LoVo (cell line): ENCODE data around the gene GAGE2A.
"Not testable (repeated sequence)": the region's sequence is repeated elsewhere in the genome, so short reads cannot be mapped to it uniquely, and the experiment has no call there.

ENCODE experiments used
- DNase-seq: peaks from one replicate; pipeline ENCODE4 v3.0.0-alpha.2; 2016; ENCODE audit warnings: low spot score

The GAGE2A gene

GRCh38 chrX:49589196-49589595 is at the start of gene GAGE2A:
GAGE2A (plus strand) TSS chrX:49589496; CDS start chrX:49590651, 1,155 bp downstream.
- DNase-seq = not testable (repeated sequence)

GRCh38 chrX:49541433-49541832 is 47.9 kb upstream of the GAGE2A start, which contains the start of gene GAGE12D:
GAGE12D (plus strand) TSS chrX:49541733; CDS start chrX:49542888, 1,155 bp downstream.
- not testable (repeated sequence) for DNase-seq

GRCh38 chrX:49550989-49551388 is 38.3 kb upstream of the GAGE2A start, which contains the start of gene GAGE12E:
GAGE12E (plus strand) TSS chrX:49551289; CDS start chrX:49552444, 1,155 bp downstream.
- not testable (repeated sequence) for DNase-seq

GRCh38 chrX:49560542-49560941 is 28.8 kb upstream of the GAGE2A start, which contains the start of gene GAGE12F:
GAGE12F (plus strand) TSS chrX:49560842; CDS start chrX:49561997, 1,155 bp downstream.
- not testable (repeated sequence) for DNase-seq

- not testable (repeated sequence) for DNase-seq
These were observed 20.6 kb upstream of the GAGE2A start for GRCh38 chrX:49568728-49569127.

GRCh38 chrX:49569152-49569551 is 20.1 kb upstream of the GAGE2A start:
- DNase-seq = not testable (repeated sequence)

GRCh38 chrX:49570100-49570499 is 19.2 kb upstream of the GAGE2A start, which contains the start of gene GAGE12G:
GAGE12G (plus strand) TSS chrX:49570400; CDS start chrX:49571555, 1,155 bp downstream.
- not testable (repeated sequence) for DNase-seq

- DNase-seq = not testable (repeated sequence)
These were observed 9.6 kb upstream of the GAGE2A start, which contains the start of gene GAGE12H for GRCh38 chrX:49579649-49580048. GAGE12H (plus strand) TSS chrX:49579949; CDS start chrX:49581104, 1,155 bp downstream.

GRCh38 chrX:49589769-49590478 is 628 bp downstream of the GAGE2A start:
- DNase-seq = not testable (repeated sequence)

- DNase-seq = not testable (repeated sequence)
These were observed 1.2 kb downstream of the GAGE2A start for GRCh38 chrX:49590488-49590887.

- not testable (repeated sequence) for DNase-seq
These were observed 9.4 kb downstream of the GAGE2A start, which contains the start of gene GAGE1 for GRCh38 chrX:49598720-49599119. GAGE1 (plus strand) TSS chrX:49599020; CDS start chrX:49600175, 1,155 bp downstream.

GRCh38 chrX:49610718-49611310 is 21.5 kb downstream of the GAGE2A start:
- no peak for DNase-seq

- DNase-seq = no peak
These were observed 29.3 kb downstream of the GAGE2A start for GRCh38 chrX:49618574-49618973.

- no peak for DNase-seq
These were observed 37.9 kb downstream of the GAGE2A start for GRCh38 chrX:49627086-49627777.

GRCh38 chrX:49644991-49645637 is 55.8 kb downstream of the GAGE2A start:
- no peak for DNase-seq
